WTC11 (cell line): ENCODE data around the gene RNF214. TPM values are rescaled to one million over a fixed set of nuclear protein-coding genes. Genes with fewer than 3 reads are reported as not detected.

ENCODE experiments used
- ATAC-seq: fragments of 200-7000 bp; cut with Tn5 transposase; 2 replicates; pipeline ENCODE4 v1.10.0; 2021; ENCODE audit warnings: mild to moderate bottlenecking, moderate library complexity
- CTCF ChIA-PET: fragments of 300-600 bp; sonication (Branson Sonifier 250); formaldehyde crosslinking; loops from one replicate; lab custom pipeline; 2021; ENCODE audit warnings: antibody characterized with exemption; lab: Charles Lee
- POLR2A ChIA-PET: fragments of 350-600 bp; sonication (Branson Sonifier 250); formaldehyde crosslinking; loops from one replicate; lab custom pipeline; 2021; ENCODE audit warnings: antibody characterized with exemption; lab: Charles Lee
- DNase-seq: peaks from one replicate; pipeline ENCODE4 v3.0.0; 2021; ENCODE audit warnings: low spot score
- H3K27ac Mint-ChIP-seq: 2 replicates; pipeline ENCODE4 v1.8.0; 2021; ENCODE audit warnings: mixed read lengths
- H3K27me3 Mint-ChIP-seq: 2 replicates; pipeline ENCODE4 v1.8.0; 2021; ENCODE audit warnings: low read depth, mild to moderate bottlenecking, moderate library complexity, mixed read lengths
- H3K36me3 Mint-ChIP-seq: 2 replicates; pipeline ENCODE4 v1.8.0; 2021; ENCODE audit warnings: mixed read lengths
- H3K4me1 Mint-ChIP-seq: 2 replicates; pipeline ENCODE4 v1.8.0; 2022; ENCODE audit warnings: mixed read lengths
- H3K4me3 Mint-ChIP-seq: 2 replicates; pipeline ENCODE4 v1.8.0; 2021; ENCODE audit warnings: mild to moderate bottlenecking, moderate library complexity, mixed read lengths
- H3K9me3 Mint-ChIP-seq: 2 replicates; pipeline ENCODE4 v1.8.0; 2021; ENCODE audit warnings: mixed read lengths
- CREM ChIP-seq: sonication (generic); formaldehyde crosslinking; IDR thresholded peaks from 2 replicates; pipeline ENCODE4 v1.8.1; 2022; ENCODE audit warnings: mild to moderate bottlenecking, missing genetic modification reagents, moderate library complexity
- FOXK1 ChIP-seq: sonication (generic); formaldehyde crosslinking; IDR thresholded peaks from 2 replicates; pipeline ENCODE4 v1.8.0; 2022; ENCODE audit warnings: mild to moderate bottlenecking, moderate library complexity, missing genetic modification reagents
- GABPB1 ChIP-seq: sonication (generic); formaldehyde crosslinking; IDR thresholded peaks from 2 replicates; pipeline ENCODE4 v1.8.1; 2023; ENCODE audit warnings: mild to moderate bottlenecking, missing genetic modification reagents
- IRF2 ChIP-seq: sonication (generic); formaldehyde crosslinking; IDR thresholded peaks from 2 replicates; pipeline ENCODE4 v1.8.0; 2022; ENCODE audit warnings: low read depth, missing genetic modification reagents, borderline replicate concordance
- NFYB ChIP-seq: sonication (generic); formaldehyde crosslinking; conservative IDR thresholded peaks from 2 replicates; pipeline ENCODE4 v1.8.0; 2022; ENCODE audit warnings: low read depth, missing genetic modification reagents
- OVOL2 ChIP-seq: fragments of 250-450 bp; sonication (Bioruptor Pico); IDR thresholded peaks from 2 replicates; pipeline ENCODE4 v1.9.0; 2021; ENCODE audit warnings: mild to moderate bottlenecking, borderline replicate concordance
- RELA ChIP-seq: sonication (generic); formaldehyde crosslinking; IDR thresholded peaks from 2 replicates; pipeline ENCODE4 v1.8.1; 2022; ENCODE audit warnings: missing genetic modification reagents, mild to moderate bottlenecking, borderline replicate concordance
- SP1 ChIP-seq: sonication (generic); formaldehyde crosslinking; conservative IDR thresholded peaks from 2 replicates; pipeline ENCODE4 v1.8.1; 2022; ENCODE audit warnings: missing genetic modification reagents
- ZNF396 ChIP-seq: fragments of 250-450 bp; sonication (Bioruptor Pico); IDR thresholded peaks from 2 replicates; pipeline ENCODE4 v1.8.0; 2021; ENCODE audit warnings: mild to moderate bottlenecking, moderate library complexity, borderline replicate concordance
- ZNF416 ChIP-seq: fragments of 250-450 bp; sonication (Bioruptor Pico); IDR thresholded peaks from 2 replicates; pipeline ENCODE4 v1.9.0; 2021; ENCODE audit warnings: mild to moderate bottlenecking, inconsistent platforms
- ZNF423 ChIP-seq: fragments of 250-450 bp; sonication (Bioruptor Pico); IDR thresholded peaks from 2 replicates; pipeline ENCODE4 v2.1.2; 2022; ENCODE audit warnings: mild to moderate bottlenecking, moderate library complexity
- total RNA-seq: library from RNA; stranded (reverse); gene quantifications from 3 replicates; pipeline ENCODE4 v1.2.3, GENCODE V29; 2021
- TF ChIP-seq, protein P1 (sequence below): sonication (generic); formaldehyde crosslinking; conservative IDR thresholded peaks from 2 replicates; pipeline ENCODE4 v1.8.1; 2022; ENCODE audit warnings: mild to moderate bottlenecking, missing genetic modification reagents
- TF ChIP-seq, protein P2 (sequence below): sonication (generic); formaldehyde crosslinking; IDR thresholded peaks from 2 replicates; pipeline ENCODE4 v1.8.1; 2022; ENCODE audit warnings: mild to moderate bottlenecking, missing genetic modification reagents, moderate library complexity, borderline replicate concordance
- TF ChIP-seq, protein P3 (sequence below): fragments of 250-450 bp; sonication (Bioruptor Pico); IDR thresholded peaks from 2 replicates; pipeline ENCODE4 v1.9.0; 2021; ENCODE audit warnings: mild to moderate bottlenecking, borderline replicate concordance
- TF ChIP-seq, protein P4 (sequence below): fragments of 250-450 bp; sonication (Bioruptor Pico); IDR thresholded peaks from 2 replicates; pipeline ENCODE4 v1.9.0; 2021; ENCODE audit warnings: mild to moderate bottlenecking
- TF ChIP-seq, protein P5 (sequence below): sonication (generic); formaldehyde crosslinking; IDR thresholded peaks from 2 replicates; pipeline ENCODE4 v1.8.1; 2022; ENCODE audit warnings: missing genetic modification reagents, borderline replicate concordance
- TF ChIP-seq, protein P6 (sequence below): sonication (generic); formaldehyde crosslinking; IDR thresholded peaks from 2 replicates; pipeline ENCODE4 v1.8.0; 2023; ENCODE audit warnings: missing genetic modification reagents, mild to moderate bottlenecking, borderline replicate concordance
- TF ChIP-seq, protein P7 (sequence below): sonication (generic); formaldehyde crosslinking; IDR thresholded peaks from 2 replicates; pipeline ENCODE4 v1.8.1; 2023; ENCODE audit warnings: mild to moderate bottlenecking, missing genetic modification reagents, moderate library complexity
- TF ChIP-seq, protein P8 (sequence below): fragments of 250-450 bp; sonication (Bioruptor Pico); IDR thresholded peaks from 2 replicates; pipeline ENCODE4 v2.1.2; 2022; ENCODE audit warnings: mild to moderate bottlenecking, moderate library complexity

Gene RNF214
- total RNA-seq, 1 experiment from 2014 or later, result 35.4 TPM

DNA sequence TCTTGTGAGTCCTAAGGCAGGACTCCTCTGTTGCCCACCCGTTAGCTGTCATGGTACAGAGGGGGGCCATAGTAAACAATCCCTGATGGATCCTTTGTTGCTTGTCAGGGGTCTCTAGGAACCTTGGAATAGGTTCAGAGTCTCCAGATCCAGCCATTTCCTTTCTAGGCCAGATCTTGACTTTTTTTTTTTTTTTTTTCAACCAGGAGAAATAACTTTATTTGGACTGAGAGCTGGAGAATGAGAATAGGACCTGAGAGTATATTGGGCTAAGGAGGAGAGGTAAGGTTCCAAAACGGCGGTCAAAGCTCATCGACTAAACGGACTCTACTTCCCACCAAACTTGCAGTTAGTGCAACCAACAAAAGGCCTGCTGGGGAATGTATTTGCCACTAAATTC is 102.9 kb downstream of the RNF214 start:
- H3K4me1 Mint-ChIP-seq, result no peaks in the 10 kb centered on the region
- CTCF ChIA-PET, result interaction anchor here (0.6 to 0.7 kb wide), 4 partner anchors 91 to 1732 kb away, joined by 3 read pairs; partner anchors contain the start of gene VPS11
- no peak for DNase-seq
- H3K9me3 Mint-ChIP-seq, result no peaks in the 10 kb centered on the region
- no peaks in the 10 kb centered on the region for H3K27me3 Mint-ChIP-seq
- peaks cover 3% of the 10 kb centered on the region for H3K36me3 Mint-ChIP-seq
- no peak for ATAC-seq
- no peak overlapping the region for H3K27ac Mint-ChIP-seq
- POLR2A ChIA-PET, result no interaction called here
- TF ChIP-seq GABPB1 (CRISPR knock-in tag) (no peak), IRF2 (CRISPR knock-in tag) (no peak), CREM (CRISPR knock-in tag) (no peak), ZNF423 (CRISPR knock-in tag) (no peak), FOXK1 (CRISPR knock-in tag) (no peak), ZNF396 (CRISPR knock-in tag) (no peak), ZNF416 (CRISPR knock-in tag) (no peak), RELA (CRISPR knock-in tag) (no peak), SP1 (CRISPR knock-in tag) (no peak), NFYB (no peak), OVOL2 (CRISPR knock-in tag) (no peak)
- TF ChIP-seq, protein P1, sequence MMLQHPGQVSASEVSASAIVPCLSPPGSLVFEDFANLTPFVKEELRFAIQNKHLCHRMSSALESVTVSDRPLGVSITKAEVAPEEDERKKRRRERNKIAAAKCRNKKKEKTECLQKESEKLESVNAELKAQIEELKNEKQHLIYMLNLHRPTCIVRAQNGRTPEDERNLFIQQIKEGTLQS (CRISPR knock-in tag), result no peak
- TF ChIP-seq, protein P2, sequence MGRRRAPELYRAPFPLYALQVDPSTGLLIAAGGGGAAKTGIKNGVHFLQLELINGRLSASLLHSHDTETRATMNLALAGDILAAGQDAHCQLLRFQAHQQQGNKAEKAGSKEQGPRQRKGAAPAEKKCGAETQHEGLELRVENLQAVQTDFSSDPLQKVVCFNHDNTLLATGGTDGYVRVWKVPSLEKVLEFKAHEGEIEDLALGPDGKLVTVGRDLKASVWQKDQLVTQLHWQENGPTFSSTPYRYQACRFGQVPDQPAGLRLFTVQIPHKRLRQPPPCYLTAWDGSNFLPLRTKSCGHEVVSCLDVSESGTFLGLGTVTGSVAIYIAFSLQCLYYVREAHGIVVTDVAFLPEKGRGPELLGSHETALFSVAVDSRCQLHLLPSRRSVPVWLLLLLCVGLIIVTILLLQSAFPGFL, result no peak
- TF ChIP-seq, protein P3, sequence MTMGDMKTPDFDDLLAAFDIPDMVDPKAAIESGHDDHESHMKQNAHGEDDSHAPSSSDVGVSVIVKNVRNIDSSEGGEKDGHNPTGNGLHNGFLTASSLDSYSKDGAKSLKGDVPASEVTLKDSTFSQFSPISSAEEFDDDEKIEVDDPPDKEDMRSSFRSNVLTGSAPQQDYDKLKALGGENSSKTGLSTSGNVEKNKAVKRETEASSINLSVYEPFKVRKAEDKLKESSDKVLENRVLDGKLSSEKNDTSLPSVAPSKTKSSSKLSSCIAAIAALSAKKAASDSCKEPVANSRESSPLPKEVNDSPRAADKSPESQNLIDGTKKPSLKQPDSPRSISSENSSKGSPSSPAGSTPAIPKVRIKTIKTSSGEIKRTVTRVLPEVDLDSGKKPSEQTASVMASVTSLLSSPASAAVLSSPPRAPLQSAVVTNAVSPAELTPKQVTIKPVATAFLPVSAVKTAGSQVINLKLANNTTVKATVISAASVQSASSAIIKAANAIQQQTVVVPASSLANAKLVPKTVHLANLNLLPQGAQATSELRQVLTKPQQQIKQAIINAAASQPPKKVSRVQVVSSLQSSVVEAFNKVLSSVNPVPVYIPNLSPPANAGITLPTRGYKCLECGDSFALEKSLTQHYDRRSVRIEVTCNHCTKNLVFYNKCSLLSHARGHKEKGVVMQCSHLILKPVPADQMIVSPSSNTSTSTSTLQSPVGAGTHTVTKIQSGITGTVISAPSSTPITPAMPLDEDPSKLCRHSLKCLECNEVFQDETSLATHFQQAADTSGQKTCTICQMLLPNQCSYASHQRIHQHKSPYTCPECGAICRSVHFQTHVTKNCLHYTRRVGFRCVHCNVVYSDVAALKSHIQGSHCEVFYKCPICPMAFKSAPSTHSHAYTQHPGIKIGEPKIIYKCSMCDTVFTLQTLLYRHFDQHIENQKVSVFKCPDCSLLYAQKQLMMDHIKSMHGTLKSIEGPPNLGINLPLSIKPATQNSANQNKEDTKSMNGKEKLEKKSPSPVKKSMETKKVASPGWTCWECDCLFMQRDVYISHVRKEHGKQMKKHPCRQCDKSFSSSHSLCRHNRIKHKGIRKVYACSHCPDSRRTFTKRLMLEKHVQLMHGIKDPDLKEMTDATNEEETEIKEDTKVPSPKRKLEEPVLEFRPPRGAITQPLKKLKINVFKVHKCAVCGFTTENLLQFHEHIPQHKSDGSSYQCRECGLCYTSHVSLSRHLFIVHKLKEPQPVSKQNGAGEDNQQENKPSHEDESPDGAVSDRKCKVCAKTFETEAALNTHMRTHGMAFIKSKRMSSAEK (CRISPR knock-in tag), result no peak
- TF ChIP-seq, protein P4, sequence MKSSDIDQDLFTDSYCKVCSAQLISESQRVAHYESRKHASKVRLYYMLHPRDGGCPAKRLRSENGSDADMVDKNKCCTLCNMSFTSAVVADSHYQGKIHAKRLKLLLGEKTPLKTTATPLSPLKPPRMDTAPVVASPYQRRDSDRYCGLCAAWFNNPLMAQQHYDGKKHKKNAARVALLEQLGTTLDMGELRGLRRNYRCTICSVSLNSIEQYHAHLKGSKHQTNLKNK (CRISPR knock-in tag), result no peak
- TF ChIP-seq, protein P5, sequence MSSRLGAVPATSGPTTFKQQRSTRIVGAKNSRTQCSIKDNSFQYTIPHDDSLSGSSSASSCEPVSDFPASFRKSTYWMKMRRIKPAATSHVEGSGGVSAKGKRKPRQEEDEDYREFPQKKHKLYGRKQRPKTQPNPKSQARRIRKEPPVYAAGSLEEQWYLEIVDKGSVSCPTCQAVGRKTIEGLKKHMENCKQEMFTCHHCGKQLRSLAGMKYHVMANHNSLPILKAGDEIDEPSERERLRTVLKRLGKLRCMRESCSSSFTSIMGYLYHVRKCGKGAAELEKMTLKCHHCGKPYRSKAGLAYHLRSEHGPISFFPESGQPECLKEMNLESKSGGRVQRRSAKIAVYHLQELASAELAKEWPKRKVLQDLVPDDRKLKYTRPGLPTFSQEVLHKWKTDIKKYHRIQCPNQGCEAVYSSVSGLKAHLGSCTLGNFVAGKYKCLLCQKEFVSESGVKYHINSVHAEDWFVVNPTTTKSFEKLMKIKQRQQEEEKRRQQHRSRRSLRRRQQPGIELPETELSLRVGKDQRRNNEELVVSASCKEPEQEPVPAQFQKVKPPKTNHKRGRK (CRISPR knock-in tag), result no peak
- TF ChIP-seq, protein P6, sequence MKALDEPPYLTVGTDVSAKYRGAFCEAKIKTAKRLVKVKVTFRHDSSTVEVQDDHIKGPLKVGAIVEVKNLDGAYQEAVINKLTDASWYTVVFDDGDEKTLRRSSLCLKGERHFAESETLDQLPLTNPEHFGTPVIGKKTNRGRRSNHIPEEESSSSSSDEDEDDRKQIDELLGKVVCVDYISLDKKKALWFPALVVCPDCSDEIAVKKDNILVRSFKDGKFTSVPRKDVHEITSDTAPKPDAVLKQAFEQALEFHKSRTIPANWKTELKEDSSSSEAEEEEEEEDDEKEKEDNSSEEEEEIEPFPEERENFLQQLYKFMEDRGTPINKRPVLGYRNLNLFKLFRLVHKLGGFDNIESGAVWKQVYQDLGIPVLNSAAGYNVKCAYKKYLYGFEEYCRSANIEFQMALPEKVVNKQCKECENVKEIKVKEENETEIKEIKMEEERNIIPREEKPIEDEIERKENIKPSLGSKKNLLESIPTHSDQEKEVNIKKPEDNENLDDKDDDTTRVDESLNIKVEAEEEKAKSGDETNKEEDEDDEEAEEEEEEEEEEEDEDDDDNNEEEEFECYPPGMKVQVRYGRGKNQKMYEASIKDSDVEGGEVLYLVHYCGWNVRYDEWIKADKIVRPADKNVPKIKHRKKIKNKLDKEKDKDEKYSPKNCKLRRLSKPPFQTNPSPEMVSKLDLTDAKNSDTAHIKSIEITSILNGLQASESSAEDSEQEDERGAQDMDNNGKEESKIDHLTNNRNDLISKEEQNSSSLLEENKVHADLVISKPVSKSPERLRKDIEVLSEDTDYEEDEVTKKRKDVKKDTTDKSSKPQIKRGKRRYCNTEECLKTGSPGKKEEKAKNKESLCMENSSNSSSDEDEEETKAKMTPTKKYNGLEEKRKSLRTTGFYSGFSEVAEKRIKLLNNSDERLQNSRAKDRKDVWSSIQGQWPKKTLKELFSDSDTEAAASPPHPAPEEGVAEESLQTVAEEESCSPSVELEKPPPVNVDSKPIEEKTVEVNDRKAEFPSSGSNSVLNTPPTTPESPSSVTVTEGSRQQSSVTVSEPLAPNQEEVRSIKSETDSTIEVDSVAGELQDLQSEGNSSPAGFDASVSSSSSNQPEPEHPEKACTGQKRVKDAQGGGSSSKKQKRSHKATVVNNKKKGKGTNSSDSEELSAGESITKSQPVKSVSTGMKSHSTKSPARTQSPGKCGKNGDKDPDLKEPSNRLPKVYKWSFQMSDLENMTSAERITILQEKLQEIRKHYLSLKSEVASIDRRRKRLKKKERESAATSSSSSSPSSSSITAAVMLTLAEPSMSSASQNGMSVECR, result no peak
- TF ChIP-seq, protein P7, sequence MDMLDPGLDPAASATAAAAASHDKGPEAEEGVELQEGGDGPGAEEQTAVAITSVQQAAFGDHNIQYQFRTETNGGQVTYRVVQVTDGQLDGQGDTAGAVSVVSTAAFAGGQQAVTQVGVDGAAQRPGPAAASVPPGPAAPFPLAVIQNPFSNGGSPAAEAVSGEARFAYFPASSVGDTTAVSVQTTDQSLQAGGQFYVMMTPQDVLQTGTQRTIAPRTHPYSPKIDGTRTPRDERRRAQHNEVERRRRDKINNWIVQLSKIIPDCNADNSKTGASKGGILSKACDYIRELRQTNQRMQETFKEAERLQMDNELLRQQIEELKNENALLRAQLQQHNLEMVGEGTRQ (CRISPR knock-in tag), result no peak
- TF ChIP-seq, protein P8, sequence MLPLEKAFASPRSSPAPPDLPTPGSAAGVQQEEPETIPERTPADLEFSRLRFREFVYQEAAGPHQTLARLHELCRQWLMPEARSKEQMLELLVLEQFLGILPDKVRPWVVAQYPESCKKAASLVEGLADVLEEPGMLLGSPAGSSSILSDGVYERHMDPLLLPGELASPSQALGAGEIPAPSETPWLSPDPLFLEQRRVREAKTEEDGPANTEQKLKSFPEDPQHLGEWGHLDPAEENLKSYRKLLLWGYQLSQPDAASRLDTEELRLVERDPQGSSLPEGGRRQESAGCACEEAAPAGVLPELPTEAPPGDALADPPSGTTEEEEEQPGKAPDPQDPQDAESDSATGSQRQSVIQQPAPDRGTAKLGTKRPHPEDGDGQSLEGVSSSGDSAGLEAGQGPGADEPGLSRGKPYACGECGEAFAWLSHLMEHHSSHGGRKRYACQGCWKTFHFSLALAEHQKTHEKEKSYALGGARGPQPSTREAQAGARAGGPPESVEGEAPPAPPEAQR (CRISPR knock-in tag), result no peak
- H3K4me3 Mint-ChIP-seq, result no peak overlapping the region
